NCI-H82 (cell line): Measurements from ENCODE around the gene PGBD1.
A peak's percentile ranks its signal among the peaks of the same experiment; 100 is the strongest.

Experiments
- DNase-seq: peaks from one replicate; lab custom pipeline; 2025; lab: John Stamatoyannopoulos, UW

Gene PGBD1

DNA sequence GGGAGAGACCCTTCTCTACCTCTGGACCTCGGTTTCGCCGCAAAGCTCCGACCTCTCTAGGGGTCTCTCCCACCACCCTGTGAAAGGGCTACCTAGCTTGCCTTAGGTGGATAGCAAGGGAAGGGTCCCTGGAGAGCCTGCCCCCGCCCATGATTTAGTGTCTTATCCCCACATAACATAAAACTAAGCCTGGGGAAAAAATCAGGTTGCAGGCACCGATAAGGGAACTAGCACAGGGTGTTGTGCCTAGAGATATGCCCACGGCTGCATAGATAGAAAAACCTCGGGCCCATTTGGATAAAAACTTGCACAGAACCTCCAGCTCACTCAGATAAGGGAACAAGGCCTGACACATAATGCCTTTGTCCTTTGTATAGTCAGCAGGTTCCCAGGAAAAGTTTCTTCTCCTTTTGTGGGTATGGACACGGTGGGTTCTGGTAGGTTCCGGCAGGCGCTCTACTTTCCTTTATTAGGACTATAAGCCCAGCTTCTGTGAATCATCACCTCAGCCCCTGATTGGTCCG, 53.7 kb downstream of the PGBD1 start:
- DNase-seq = no peak

DNA sequence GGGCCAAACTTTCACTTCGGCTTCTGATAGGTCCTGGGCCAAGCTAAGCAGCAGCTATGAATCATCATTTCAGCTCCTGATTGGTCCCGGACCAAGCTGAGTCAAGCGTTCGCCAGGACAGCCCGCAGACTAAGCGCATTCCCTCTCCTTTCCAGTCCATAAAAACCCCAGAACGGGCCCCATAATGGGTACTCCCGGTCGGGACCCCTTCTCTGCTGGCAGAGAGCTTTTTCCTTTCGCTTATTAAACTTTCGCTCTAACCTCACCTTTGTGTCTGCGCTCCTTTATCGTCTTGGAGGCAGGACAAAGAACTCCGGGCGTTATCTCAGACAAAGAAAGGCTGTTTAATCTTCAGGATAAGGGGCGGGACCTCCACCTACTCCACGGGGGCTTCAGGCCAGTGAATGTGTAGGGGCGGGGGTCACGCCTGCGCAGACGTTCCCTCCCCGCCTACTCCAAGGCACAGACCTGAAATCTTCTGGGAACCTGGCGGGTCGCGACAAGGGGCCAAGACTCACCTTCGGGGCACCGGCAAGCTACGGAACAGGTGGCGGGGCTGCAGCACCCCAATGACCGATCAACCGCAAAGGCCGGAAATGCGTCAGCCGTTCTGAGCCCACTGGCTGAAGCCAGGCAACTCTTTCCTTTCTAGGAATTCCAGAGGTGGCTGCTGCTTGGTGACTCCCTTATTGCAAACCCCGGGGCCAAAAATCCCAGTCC, 54.4 kb downstream of the PGBD1 start, which contains the start of gene ZSCAN31:
ZSCAN31 (minus strand) TSS at position 585 of the 720 bp plus-strand sequence. CDS start 6,465 bp downstream, outside the sequence.
- DNase-seq = peak; percentile 97

DNA sequence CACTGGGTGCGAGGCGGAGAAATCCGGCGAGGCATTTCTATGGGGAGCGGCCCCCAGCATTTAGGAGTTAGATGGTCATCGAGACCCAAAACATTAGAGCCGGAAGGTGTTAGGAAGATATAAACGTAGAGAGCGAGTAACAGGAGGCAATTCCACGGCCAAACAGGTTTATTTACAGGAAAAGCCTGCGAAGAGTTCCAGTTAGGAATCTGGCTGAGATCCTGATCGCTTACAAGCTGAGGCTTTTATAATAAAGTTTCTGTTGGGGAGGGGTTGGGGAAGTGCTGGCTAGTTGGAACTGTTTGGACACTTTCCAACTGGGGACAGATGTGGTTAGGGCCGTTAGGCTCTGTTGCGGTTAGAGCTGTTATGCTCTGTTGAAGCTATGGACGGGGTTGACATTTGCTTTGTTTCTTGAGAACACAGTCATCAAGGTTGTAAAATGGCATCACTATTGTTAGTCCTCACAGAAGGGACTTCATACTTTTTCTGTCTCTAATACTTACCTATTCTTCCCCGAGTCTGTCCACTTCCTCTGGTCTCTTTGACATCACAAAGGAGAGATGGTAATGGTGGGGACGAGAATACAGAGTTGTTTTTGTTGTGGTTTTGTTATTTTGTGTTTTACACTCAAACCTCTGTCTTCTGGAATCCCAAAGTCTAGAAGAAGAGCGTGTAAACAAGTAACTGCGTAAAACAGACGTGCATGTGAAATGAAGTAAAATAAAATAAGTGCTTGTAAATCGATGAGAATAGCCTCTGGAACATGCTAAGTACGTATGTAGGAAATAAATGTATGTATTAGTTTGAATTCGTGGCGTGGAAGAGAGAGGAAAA, 55.1 kb downstream of the PGBD1 start:
- DNase-seq = peak; percentile 67

DNA sequence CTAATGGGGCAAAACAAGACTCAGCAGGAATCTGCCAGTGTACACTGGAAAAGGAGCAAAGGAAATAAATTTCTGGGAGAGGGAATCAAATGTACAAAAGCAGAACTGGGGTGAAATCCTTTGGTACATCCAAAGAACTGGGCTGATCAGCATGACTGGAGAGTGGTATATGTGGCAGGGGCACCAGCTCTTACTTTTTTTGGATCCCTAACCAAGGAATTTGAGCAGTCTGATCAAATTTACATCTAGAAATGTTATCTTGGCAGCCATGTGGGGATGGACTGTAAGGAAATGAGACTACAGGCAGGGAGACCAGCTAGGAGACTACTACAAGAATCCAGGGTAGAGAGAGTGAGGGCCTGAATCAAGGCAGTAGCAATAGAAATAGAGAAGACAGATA, 55.7 kb downstream of the PGBD1 start:
- DNase-seq = no peak

DNA sequence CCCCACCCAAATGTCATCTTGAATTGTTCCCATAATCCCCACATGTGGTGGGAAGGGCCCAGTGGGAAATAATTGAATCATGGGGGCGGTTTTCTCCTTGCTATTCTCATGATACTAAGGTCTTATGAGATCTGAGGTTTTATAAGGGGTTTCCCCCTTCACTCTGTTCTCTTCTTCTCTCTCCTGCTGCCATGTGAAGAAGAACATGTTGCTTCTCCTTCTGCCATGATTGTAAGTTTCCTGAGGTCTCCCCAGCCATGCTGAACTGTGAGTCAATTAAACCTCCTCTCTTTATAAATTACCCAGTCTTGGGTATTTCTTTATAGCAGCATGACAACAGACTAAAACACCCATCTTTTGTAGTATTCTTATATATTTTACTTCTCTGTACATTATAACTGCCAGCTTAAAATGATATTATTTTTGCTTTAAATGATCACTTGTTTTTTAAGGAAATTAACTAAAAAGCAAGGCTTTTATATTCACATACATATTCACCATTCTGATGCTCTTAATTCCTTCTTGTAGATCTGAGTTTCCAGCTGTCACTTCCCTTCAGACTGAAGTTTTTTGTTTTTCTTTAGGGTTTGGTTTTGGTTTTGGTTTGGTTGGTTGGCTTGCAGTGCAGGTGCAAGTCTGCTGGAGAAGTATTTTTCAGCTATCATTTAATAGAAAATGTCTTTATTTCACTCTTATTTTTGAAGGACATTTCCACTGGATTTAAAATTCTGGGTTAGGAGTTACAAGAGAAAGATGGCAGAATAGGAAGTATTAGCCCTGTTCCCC, 59.1 kb downstream of the PGBD1 start:
- DNase-seq = no peak

DNA sequence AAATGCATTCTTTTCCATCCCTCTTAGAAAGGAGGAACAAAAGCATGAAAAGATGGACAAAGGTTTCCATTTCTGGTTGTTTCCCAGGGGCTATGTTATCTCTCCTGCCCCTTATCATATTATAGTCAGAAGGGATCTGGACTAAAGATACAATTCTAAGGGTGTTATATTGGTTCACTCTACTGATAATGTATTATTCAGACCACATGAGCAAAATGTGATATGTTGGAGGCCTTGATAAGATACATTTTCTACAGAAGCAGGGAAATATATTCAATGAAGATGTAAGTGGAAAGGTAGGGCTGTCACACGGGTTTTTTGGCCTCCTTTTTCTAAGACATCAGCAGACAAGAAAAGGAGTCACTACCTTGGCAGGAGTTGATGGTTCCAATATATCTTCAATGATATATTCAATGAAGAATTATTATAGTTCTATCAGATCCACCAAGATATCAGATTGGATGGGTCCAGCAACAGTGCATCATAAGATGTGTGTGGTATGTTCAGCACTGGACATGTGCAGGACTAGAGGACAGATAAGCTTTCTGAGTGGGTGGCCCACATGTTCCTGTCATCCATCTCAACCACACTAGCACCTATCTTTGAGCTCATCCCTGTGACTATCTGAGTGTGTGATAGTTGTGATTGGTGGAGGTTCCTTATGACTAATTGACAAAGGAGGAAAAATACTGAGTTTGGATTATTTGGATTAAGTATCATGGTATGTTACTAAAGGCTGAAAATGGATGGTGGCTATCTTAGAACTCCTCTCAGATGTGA, 62.7 kb downstream of the PGBD1 start:
- no peak for DNase-seq

DNA sequence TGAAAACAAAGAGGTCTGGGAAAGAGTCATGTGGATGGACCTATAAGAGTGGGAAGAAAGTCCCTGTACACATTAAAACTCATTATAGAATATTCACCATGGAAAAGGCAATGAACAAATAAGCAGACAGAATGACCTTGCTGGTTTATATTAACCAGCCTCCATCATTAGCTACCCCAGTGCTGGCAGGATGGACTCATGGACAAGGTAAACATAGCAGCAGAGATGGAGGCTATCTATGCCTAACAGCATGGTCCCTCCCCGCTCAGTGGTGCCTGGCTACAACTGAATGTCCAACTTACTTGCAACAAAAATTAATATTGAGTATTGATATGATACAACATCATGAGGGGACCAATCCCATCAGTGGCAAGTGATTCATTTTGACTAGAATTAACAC, 63.8 kb downstream of the PGBD1 start:
- no peak for DNase-seq

DNA sequence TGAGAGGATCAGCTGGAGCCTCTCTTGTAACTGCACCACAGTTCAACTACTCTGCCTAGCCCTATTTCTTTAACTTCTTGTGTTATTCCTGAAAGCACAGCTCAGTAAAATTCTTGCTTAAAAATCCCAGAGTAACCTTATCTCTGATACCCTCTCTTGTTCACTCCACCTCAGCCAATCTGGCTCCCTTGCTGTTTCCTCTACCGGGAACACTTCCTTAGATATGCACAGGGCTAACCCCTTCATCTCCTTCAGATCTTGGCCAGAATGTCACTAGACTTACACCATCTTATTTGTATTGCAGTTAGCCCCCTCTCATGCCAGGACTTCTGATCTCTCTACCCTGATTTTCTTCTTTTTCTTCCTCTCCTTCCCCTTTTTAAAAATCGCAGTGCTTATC, 65.7 kb downstream of the PGBD1 start:
- no peak for DNase-seq

DNA sequence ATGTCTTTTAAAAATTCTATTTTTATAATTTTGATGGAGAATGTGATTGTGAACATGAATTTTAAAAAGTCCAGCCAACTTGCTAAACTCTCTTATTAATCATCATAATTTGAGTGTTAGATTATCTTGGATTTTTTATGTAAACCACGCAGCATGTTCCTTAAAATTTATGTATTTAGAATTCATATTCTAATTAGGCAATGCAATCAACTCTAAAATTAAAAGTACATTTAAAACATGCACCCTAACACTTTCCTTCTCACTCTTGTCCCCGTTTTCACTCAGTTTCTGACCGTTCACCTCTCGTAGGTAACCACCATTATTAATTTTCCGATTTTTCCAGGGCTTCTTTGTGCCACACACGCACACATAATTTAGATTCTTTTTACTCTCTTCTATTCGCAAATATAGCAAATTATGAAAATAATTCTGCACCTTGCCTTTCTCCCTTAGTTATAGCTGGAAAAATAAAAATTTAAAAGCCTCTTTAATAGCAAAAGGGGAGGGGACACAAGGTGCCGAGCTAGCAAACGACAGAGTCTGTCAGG, 68.0 kb downstream of the PGBD1 start:
- no peak for DNase-seq

DNA sequence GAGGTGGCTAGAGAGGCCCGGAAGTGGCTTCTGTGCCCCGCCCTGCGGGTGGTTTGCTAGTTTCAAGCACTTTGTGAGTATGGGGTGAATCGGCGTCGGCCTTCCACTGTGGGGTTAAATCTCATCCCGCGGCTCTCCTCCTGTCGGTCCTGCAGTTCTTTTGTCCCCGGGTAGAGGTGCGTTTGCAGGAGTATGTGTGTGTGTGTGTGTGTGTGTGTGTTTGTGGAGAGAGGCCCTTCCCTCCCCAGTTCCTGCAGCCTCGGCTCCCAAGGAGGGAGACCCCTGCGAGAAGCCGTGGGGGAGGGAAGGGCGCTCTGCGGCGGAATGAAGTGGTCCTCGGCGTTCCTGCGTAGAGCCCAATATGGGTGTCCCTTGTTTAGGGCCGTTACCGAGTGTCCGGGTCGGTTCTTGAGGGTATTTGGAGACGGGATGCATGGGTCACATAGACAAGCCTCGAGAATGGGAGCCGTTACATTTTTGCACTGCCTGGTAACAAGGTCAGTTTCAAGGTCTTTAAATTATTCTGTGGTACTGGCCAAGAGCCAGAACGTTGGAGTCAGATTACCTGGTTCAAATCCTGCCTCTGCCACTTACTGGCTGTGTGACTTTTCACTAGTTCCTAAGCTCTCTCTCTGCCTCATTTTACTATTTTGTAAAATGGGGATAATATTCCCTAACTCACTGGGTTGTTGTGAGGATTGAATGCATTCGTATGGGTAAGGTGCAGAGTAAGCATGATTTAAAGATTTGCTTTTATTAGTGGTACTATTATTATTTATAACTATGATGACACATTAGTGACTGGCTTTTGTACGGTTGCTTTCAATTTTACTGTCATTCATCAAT, 68.7 kb downstream of the PGBD1 start, which contains the start of gene ZKSCAN3:
ZKSCAN3 (plus strand) TSS at position 56 of the 846 bp plus-strand sequence. CDS start 9,640 bp downstream, outside the sequence.
- DNase-seq = peak; percentile 91

DNA sequence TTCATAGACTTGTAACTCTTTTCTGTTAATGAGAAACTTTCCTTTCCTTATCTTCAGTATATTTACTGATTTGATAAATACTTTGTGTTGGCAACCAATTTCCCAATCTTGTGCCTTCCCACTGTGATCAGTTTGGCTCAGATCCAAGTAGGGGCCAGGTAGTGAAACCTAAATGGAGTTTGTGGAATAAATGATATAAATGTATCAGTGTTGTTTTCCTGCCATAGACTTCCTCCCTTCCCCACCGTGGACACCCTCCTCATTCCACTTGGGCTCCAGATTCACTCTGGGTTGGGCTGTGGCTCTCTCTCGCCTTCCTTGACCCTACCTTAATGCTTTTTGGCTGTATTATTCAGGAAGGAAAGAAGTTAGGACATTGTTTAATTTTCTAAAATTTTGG, 69.7 kb downstream of the PGBD1 start:
- DNase-seq = no peak

DNA sequence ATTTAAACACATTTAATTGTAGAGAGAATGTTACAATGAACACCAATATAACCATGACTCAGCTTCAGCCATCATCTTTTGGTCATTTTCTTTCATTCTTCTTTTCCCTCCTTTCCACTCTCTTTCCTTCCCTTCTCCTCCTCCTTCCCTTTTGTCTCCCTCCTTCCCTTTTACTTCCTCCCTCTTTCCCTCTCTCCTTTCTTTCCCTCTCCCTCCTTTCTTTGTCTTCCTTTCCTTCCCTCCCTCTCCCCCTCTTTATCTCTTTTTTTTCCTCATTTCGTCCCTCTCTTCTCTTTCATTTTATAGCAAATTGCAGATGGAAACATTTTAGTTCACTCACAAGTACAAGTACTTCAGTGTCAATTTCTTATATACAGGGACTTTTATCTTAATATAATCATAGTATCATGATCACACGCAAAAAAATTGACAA, 70.1 kb downstream of the PGBD1 start:
- no peak for DNase-seq
